K562 (cell line): ENCODE data around the gene TFF2. TPM values are rescaled to one million over a fixed set of nuclear protein-coding genes. Genes with fewer than 3 reads are reported as not detected.

Source experiments
- ATAC-seq: fragments of 200-7000 bp; cut with Tn5 transposase; 3 replicates; pipeline ENCODE4 v1.9.1; 2020; ENCODE audit warnings: moderate library complexity
- BruUV-seq: library from RNA; stranded (reverse); fragments of 400-500 nt; replicated peaks from 2 replicates; lab custom pipeline; 2021; lab: Mats Ljungman, UMichigan
- CTCF ChIA-PET: fragments of 300-600 bp; formaldehyde crosslinking; extraction: SDS; loops from one replicate; lab custom pipeline; 2021; ENCODE audit warnings: low intra/inter-chr PET ratio; lab: Yijun Ruan, JAX
- POLR2A ChIA-PET: fragments of 300-600, 350-650 bp; sonication (Branson Sonifier 250); formaldehyde crosslinking; extraction: SDS; loops from one replicate; lab custom pipeline; 2021; ENCODE audit warnings: antibody characterized with exemption, inconsistent platforms; lab: Yijun Ruan, JAX
- DNase-seq, 4 experiments: peaks; one replicate each; pipeline versions ENCODE4 v3.0.0 to v3.0.0-alpha.2; 2011 to 2018; ENCODE audit warnings: low spot score in 3 of 4, mixed read lengths in 3 of 4; ENCODE audit errors: extremely low read depth in 1 of 4
- FAIRE-seq: peaks from 2 replicates; lab custom pipeline; 2011; peaks lifted over from hg19 to GRCh38; lab: Jason Lieb, UNC
- H2AFZ ChIP-seq: 2 replicates; pipeline ENCODE4 v1.6.0; 2011; ENCODE audit warnings: low read depth, low read length, control low read depth, inconsistent platforms
- H3K27ac ChIP-seq: fragments of 200-600 bp; 3 replicates; pipeline ENCODE4 v1.8.0; 2011; ENCODE audit warnings: low read depth, mild to moderate bottlenecking, control low read depth, inconsistent platforms, low read length, moderate library complexity, mixed read lengths; ENCODE audit errors: extremely low read depth
- H3K27me3 ChIP-seq, 2 experiments: fragments of 300-600 bp in 1 of 2; 2 replicates in 1 of 2; 3 replicates in 1 of 2; pipeline versions ENCODE4 v1.6.0 to v1.8.0; 2011; ENCODE audit warnings: inconsistent platforms in 2 of 2, low read length in 2 of 2, mild to moderate bottlenecking in 1 of 2, mixed read lengths in 1 of 2, moderate library complexity in 1 of 2; ENCODE audit not compliant: control insufficient read depth in 2 of 2, insufficient read depth in 2 of 2
- H3K36me3 ChIP-seq: fragments of 300-600 bp; 3 replicates; pipeline ENCODE4 v1.8.0; 2011; ENCODE audit warnings: mild to moderate bottlenecking, low read length, inconsistent platforms; ENCODE audit not compliant: control insufficient read depth, insufficient read depth
- H3K4me1 ChIP-seq, 2 experiments: fragments of 200-600 bp in 1 of 2; replicated peaks in 1 of 2; 2 replicates in 1 of 2; 3 replicates in 1 of 2; pipeline versions ENCODE4 v1.5.1 to v1.8.0; 2011; ENCODE audit warnings: inconsistent platforms in 2 of 2, low read length in 2 of 2, mild to moderate bottlenecking in 1 of 2, mixed read lengths in 1 of 2, moderate library complexity in 1 of 2; ENCODE audit not compliant: control insufficient read depth in 2 of 2, insufficient read depth in 2 of 2
- H3K4me2 ChIP-seq: 2 replicates; pipeline ENCODE4 v1.6.1; 2011; ENCODE audit warnings: low read length, control low read depth, inconsistent platforms, mixed read lengths; ENCODE audit not compliant: insufficient read depth
- H3K4me3 ChIP-seq: fragments of 200-600 bp; sonication (generic), shearing (Covaris generic); 2 replicates; pipeline ENCODE4 v1.5.1; 2016; ENCODE audit warnings: control low read depth, inconsistent platforms
- H3K79me2 ChIP-seq: fragments of 200-600 bp; 3 replicates; pipeline ENCODE4 v1.8.0; 2011; ENCODE audit warnings: low read length, inconsistent platforms; ENCODE audit not compliant: control insufficient read depth, insufficient read depth
- H3K9ac ChIP-seq, 2 experiments: 2 replicates each; pipeline versions ENCODE4 v1.6.0 to v1.6.1; 2011; ENCODE audit warnings: low read depth in 2 of 2, low read length in 2 of 2, control low read depth in 1 of 2, inconsistent platforms in 1 of 2, mild to moderate bottlenecking in 1 of 2, mixed read lengths in 1 of 2; ENCODE audit not compliant: insufficient read depth in 1 of 2
- H3K9me1 ChIP-seq: one replicate; pipeline ENCODE4 v1.6.0; 2011; ENCODE audit warnings: inconsistent platforms, mild to moderate bottlenecking, low read length, moderate library complexity; ENCODE audit not compliant: control insufficient read depth, insufficient read depth
- H3K9me3 ChIP-seq: replicated peaks from 2 replicates; pipeline ENCODE4 v1.5.1; 2011; ENCODE audit warnings: low read depth, low read length, inconsistent platforms; ENCODE audit not compliant: control insufficient read depth, insufficient read depth
- H4K20me1 ChIP-seq: replicated peaks from 2 replicates; pipeline ENCODE4 v1.6.1; 2011; ENCODE audit warnings: low read length, inconsistent platforms, mixed read lengths; ENCODE audit not compliant: control insufficient read depth, insufficient read depth
- DDX20 ChIP-seq: fragments of 450-650 bp; IDR thresholded peaks from 2 replicates; pipeline ENCODE4 v1.6.1; 2016; ENCODE audit warnings: missing genetic modification characterization, low read depth, mild to moderate bottlenecking, missing compliant biosample characterization, moderate library complexity
- ELF1 ChIP-seq: fragments of 200-800 bp; sonication (Bioruptor generic); IDR thresholded peaks from 2 replicates; pipeline ENCODE4 v1.6.1; 2016; ENCODE audit warnings: missing genetic modification characterization, missing compliant biosample characterization
- MTA1 ChIP-seq: fragments of 450-650 bp; IDR thresholded peaks from 2 replicates; pipeline ENCODE4 v1.6.1; 2017; ENCODE audit warnings: borderline replicate concordance
- RBM14 ChIP-seq: fragments of 200-400 bp; formaldehyde crosslinking; IDR thresholded peaks from 2 replicates; pipeline ENCODE4 v1.6.1; 2018; ENCODE audit warnings: low read depth, mild to moderate bottlenecking, low read length, moderate library complexity, borderline replicate concordance; ENCODE audit not compliant: insufficient read depth
- RBM15 ChIP-seq: fragments of 200-400 bp; formaldehyde crosslinking; IDR thresholded peaks from 2 replicates; pipeline ENCODE4 v1.6.1; 2018; ENCODE audit warnings: mild to moderate bottlenecking, low read length, moderate library complexity; ENCODE audit not compliant: insufficient read depth
- SAFB2 ChIP-seq: fragments of 200-400 bp; formaldehyde crosslinking; IDR thresholded peaks from 2 replicates; pipeline ENCODE4 v1.6.1; 2018; ENCODE audit warnings: borderline replicate concordance, low read length, low read depth, moderate library complexity; ENCODE audit not compliant: severe bottlenecking
- SRSF7 ChIP-seq: fragments of 200-400 bp; formaldehyde crosslinking; optimal IDR thresholded peaks from 2 replicates; pipeline ENCODE3; 2017; ENCODE audit warnings: mild to moderate bottlenecking, low read depth, low read length
- THRB ChIP-seq: fragments of 450-650 bp; formaldehyde crosslinking; conservative IDR thresholded peaks from 2 replicates; pipeline ENCODE4 v1.4.0; 2022; ENCODE audit warnings: mild to moderate bottlenecking, missing genetic modification characterization
- TRIM28 ChIP-seq: fragments of 450-650 bp; IDR thresholded peaks from 2 replicates; pipeline ENCODE4 v1.6.1; 2017
- XRCC4 ChIP-seq: IDR thresholded peaks from one replicate; pipeline ENCODE4 v1.6.1; 2011; ENCODE audit not compliant: insufficient read depth, insufficient read length; ENCODE audit errors: extremely low read depth
- ZNF24 ChIP-seq: fragments of 450-650 bp; IDR thresholded peaks from 2 replicates; pipeline ENCODE4 v1.6.1; 2016
- ZNF707 ChIP-seq: fragments of 250-450 bp; sonication (Bioruptor Pico); conservative IDR thresholded peaks from 2 replicates; pipeline ENCODE4 v1.8.0; 2022; ENCODE audit warnings: inconsistent platforms, mild to moderate bottlenecking, moderate library complexity
- WGBS: fragments of 100-300 bp; shearing (Covaris generic); methylation state at CpG from one replicate; pipeline ENCODE4 v1.1.6; 2016; ENCODE audit warnings: low coverage, mixed read lengths; ENCODE audit not compliant: insufficient coverage; ENCODE audit errors: missing lambda C conversion rate; 5-methylcytosine and 5-hydroxymethylcytosine counted together
- in situ Hi-C: fragments of 300-500 bp; cut with MboI; formaldehyde crosslinking; loops from 4 replicates; pipeline ENCODE4 v1.15.0; 2018; ENCODE audit warnings: inconsistent platforms, mixed read lengths
- intact Hi-C: fragments of 100-400 bp; cut with micrococcal nuclease; formaldehyde crosslinking; loops from 2 replicates; pipeline ENCODE4 v1.14.2; 2022
- polyA plus RNA-seq, 8 experiments: library from polyadenylated mRNA; depleted of rRNA in 4 of 8; stranded (reverse) in 5 of 8; unstranded in 3 of 8; fragments of >200 nt; fragmentation: Nextera tagmentation in 2 of 8; fragmentation: Illumina TruSeq in 1 of 8; extraction: Ambion mirVana in 2 of 8; extraction: Trizol in 1 of 8; gene quantifications; 2 replicates each; pipeline versions ENCODE4 v1.2.1 to v1.2.3, GENCODE V29; 2011 to 2014; ENCODE audit warnings: inconsistent platforms in 1 of 8, missing spikeins in 1 of 8
- total RNA-seq, 7 experiments: library from RNA; depleted of rRNA in 6 of 7; stranded (reverse); fragments of >200 nt in 6 of 7; fragmentation: Illumina TruSeq in 2 of 7; extraction: Trizol in 2 of 7; gene quantifications; 2 replicates each; pipeline versions ENCODE4 v1.2.1 to v1.2.3, GENCODE V29; 2011 to 2021; ENCODE audit warnings: low replicate concordance in 1 of 7
- TF ChIP-seq, protein P1 (sequence below): IDR thresholded peaks from 3 replicates; pipeline ENCODE4 v1.6.1; 2011; ENCODE audit warnings: borderline replicate concordance, mild to moderate bottlenecking; ENCODE audit not compliant: insufficient read length, insufficient read depth

The TFF2 gene
- total and polyA plus RNA-seq, 9 of the 15 experiments (the other 6 are each of a cell fraction or from before 2014, with no cell fraction given) = not detected

DNA sequence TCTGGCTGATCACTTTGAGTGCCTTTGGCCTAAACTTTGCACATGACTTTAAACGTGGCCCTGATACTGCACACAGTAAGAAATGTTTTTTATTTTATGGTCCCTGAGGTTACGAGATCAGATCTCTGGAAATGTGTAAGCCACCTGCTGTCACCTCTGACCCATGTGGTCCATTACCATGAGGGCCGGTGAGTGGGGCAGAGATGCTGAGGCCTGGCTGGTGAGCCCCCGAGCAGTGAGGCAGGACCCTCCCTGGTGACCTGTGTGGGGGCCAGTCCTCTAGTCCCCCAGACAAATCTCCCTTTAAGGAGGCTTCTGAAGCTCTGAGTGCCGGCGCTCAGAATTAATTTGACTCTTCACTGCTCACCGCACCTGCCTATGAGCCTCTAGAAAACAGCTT lies 48.0 kb downstream of the TFF2 start:
- FAIRE-seq = no peak
- intact Hi-C loops = no loop called here
- H3K36me3 ChIP-seq = no peaks in the 10 kb centered on the region
- no peak overlapping the region for H2AFZ ChIP-seq
- H3K9me3 ChIP-seq = no peaks in the 10 kb centered on the region
- DNase-seq = no peak
- no TSS peak for BruUV-seq
- H3K9ac ChIP-seq = no peak overlapping the region
- peaks cover 3% of the 10 kb centered on the region for H3K9me1 ChIP-seq
- H3K4me3 ChIP-seq = no peak overlapping the region
- ChIA-PET CTCF (no interaction called here), POLR2A (no interaction called here)
- no peak for ATAC-seq
- H3K4me1 ChIP-seq = peaks cover 0 to 7% of the 10 kb centered on the region in 2 experiments; a peak in 1 of 5 replicates
- peaks cover 12% of the 10 kb centered on the region; the same call in 1 of the 2 replicates for H4K20me1 ChIP-seq
- H3K27ac ChIP-seq = no peak overlapping the region
- TF ChIP-seq, protein P1, sequence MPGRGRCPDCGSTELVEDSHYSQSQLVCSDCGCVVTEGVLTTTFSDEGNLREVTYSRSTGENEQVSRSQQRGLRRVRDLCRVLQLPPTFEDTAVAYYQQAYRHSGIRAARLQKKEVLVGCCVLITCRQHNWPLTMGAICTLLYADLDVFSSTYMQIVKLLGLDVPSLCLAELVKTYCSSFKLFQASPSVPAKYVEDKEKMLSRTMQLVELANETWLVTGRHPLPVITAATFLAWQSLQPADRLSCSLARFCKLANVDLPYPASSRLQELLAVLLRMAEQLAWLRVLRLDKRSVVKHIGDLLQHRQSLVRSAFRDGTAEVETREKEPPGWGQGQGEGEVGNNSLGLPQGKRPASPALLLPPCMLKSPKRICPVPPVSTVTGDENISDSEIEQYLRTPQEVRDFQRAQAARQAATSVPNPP = no peak
- TF ChIP-seq ZNF707 (CRISPR knock-in tag) = no peak
- TF ChIP-seq, all 486 proteins: peak for 0
- in situ Hi-C loops = no loop called here
- H3K79me2 ChIP-seq = no peaks in the 10 kb centered on the region
- 0% methylated on average over 7 of the region's 7 CpGs for WGBS
- no peak overlapping the region for H3K4me2 ChIP-seq
- H3K27me3 ChIP-seq = peaks cover 45 to 78% of the 10 kb centered on the region in 2 experiments

- in situ Hi-C loops (no loop called here), intact Hi-C loops (no loop called here)
- H3K4me1 ChIP-seq = peaks cover 0 to 7% of the 10 kb centered on the region in 2 experiments; a peak in 1 of 5 replicates
- peaks cover 51 to 80% of the 10 kb centered on the region in 2 experiments for H3K27me3 ChIP-seq
- TF ChIP-seq XRCC4 = no peak
- TF ChIP-seq SAFB2 = no peak
- no peak for TF ChIP-seq ZNF24
- TF ChIP-seq DDX20 = no peak
- no peak for TF ChIP-seq RBM14
- TF ChIP-seq THRB (CRISPR knock-in tag) = no peak
- no peak for TF ChIP-seq MTA1
- TF ChIP-seq ELF1 (tag) = no peak
- no peak for TF ChIP-seq RBM15
- TF ChIP-seq SRSF7 = no peak
- TF ChIP-seq TRIM28 = no peak
- 1% methylated on average over 12 of the region's 12 CpGs for WGBS
- no peaks in the 10 kb centered on the region for H3K9me3 ChIP-seq
- FAIRE-seq = no peak
- BruUV-seq = no TSS peak
- no peak overlapping the region for H3K4me3 ChIP-seq
- CTCF ChIA-PET = no interaction called here
- DNase-seq = no peak
- ATAC-seq = no peak
- H3K27ac ChIP-seq = no peak overlapping the region
- H4K20me1 ChIP-seq = peaks cover 12% of the 10 kb centered on the region; the same call in 1 of the 2 replicates
- no peak overlapping the region for H3K4me2 ChIP-seq
- peaks cover 3% of the 10 kb centered on the region for H3K9me1 ChIP-seq
- no peaks in the 10 kb centered on the region for H3K36me3 ChIP-seq
- H3K79me2 ChIP-seq = no peaks in the 10 kb centered on the region
- POLR2A ChIA-PET = no interaction called here
- H2AFZ ChIP-seq = no peak overlapping the region
- H3K9ac ChIP-seq = no peak overlapping the region
Observed at GRCh38 chr21:42302076-42302650, 48.6 kb downstream of the TFF2 start.
